Measurements from ENCODE around the gene XIRP1. TPM values are rescaled to one million over a fixed set of nuclear protein-coding genes. Genes with fewer than 3 reads are reported as not detected.
"Not testable (repeated sequence)": the region's sequence is repeated elsewhere in the genome, so short reads cannot be mapped to it uniquely, and the experiment has no call there.

XIRP1 gene
- total RNA-seq, 1 donor from 2014 or later, result not detected

DNA sequence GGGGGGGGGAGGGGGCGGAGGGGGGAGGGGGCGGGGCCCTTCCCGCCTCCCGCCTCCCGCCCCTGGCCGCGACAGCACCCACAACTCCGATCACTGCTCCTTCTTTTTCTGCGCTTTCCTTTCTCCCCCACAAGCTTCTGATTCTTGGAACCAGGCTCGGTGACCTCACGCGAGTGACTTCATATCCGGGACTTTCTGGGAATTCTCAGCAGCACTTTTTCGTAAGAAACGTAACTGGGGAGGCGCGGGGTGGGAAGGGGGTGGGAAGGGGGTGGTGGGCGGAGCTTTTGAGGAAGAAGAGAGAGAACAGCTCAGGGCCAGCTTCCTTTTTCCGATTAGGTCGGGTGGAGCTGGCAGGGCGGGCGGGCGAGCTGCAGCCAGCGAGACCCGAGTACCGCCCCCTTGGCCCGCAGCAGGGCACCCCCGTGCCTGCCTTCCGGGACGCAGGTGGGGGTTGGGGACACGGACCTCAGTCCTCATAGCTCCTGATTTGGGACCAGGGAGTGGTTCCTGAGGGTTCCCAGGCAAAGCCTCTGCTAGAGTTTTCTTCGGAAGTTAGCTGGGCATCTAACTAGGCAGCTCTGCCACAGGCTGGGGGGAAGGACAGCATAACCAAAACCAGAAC is 14.6 kb downstream of the XIRP1 start:
- DNase-seq (ENCODE audit: extremely low spot score in 2 of 2), result peak in 1 of 2 donors; percentile 99
- no peaks in the 10 kb centered on the region for H3K9me3 ChIP-seq
- no peaks in the 10 kb centered on the region for H3K27me3 ChIP-seq
- H3K4me3 ChIP-seq, result peak overlapping the region; percentile 48 to 52
- intact Hi-C loops (cut with DNase I), result no loop called here
- H3K27ac ChIP-seq, result peak overlapping the region; percentile 91
- H3K4me1 ChIP-seq, result peaks cover 39% of the 10 kb centered on the region
- H3K36me3 ChIP-seq, result no peaks in the 10 kb centered on the region
- TF ChIP-seq, protein P1, sequence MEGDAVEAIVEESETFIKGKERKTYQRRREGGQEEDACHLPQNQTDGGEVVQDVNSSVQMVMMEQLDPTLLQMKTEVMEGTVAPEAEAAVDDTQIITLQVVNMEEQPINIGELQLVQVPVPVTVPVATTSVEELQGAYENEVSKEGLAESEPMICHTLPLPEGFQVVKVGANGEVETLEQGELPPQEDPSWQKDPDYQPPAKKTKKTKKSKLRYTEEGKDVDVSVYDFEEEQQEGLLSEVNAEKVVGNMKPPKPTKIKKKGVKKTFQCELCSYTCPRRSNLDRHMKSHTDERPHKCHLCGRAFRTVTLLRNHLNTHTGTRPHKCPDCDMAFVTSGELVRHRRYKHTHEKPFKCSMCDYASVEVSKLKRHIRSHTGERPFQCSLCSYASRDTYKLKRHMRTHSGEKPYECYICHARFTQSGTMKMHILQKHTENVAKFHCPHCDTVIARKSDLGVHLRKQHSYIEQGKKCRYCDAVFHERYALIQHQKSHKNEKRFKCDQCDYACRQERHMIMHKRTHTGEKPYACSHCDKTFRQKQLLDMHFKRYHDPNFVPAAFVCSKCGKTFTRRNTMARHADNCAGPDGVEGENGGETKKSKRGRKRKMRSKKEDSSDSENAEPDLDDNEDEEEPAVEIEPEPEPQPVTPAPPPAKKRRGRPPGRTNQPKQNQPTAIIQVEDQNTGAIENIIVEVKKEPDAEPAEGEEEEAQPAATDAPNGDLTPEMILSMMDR (IDR thresholded peaks at IDR 0.05), result no peak
- peak in 1 of 2 donors; percentile 30 for TF ChIP-seq POLR2A (IDR thresholded peaks at IDR 0.05)
- TF ChIP-seq POLR2AphosphoS5 (IDR thresholded peaks at IDR 0.05; ENCODE audit: insufficient read depth in 1 of 2, low read depth in 1 of 2), result peak; percentile 32 to 93

DNA sequence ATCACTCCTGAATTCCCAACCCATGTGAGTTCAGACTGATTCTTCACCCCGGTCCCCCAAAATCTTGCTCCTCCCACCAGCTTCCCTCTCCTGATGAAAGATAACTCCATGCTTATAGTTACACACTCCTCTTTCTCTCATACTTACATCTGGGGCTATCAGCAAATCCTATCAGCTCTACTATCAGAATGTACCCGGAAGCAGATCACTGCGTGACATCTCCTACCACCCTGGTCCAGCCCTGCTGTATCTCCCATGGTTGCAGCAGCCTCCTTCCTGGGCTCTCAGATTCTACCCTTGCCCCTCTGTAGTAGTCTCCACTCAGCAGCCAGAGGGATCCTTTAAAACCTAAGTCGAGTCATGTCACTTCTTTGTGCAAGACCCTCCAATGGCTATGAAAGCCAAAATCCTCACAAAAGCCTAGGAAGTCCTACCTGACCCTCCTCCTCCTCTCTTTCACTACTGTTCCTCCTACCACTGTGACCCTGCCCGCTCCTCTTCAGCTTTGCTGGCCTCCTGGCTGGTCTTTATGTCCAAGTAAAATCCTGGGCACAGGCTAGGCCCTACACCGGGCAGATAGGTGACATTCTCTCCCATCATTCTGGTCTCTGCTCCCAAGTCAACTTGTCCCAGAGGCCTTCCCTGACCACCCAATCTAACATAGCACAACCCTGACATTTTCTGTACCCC is 16.2 kb downstream of the XIRP1 start:
- peaks cover 36% of the 10 kb centered on the region for H3K4me1 ChIP-seq
- no peaks in the 10 kb centered on the region for H3K36me3 ChIP-seq
- no peak overlapping the region for H3K4me3 ChIP-seq
- DNase-seq (ENCODE audit: extremely low spot score in 2 of 2), result no peak
- H3K9me3 ChIP-seq, result no peaks in the 10 kb centered on the region
- intact Hi-C loops (cut with DNase I), result no loop called here
- H3K27ac ChIP-seq, result peak overlapping the region; percentile 91
- no peaks in the 10 kb centered on the region for H3K27me3 ChIP-seq
- TF ChIP-seq POLR2AphosphoS5 (IDR thresholded peaks at IDR 0.05; ENCODE audit: insufficient read depth in 1 of 2, low read depth in 1 of 2) (no peak), POLR2A (IDR thresholded peaks at IDR 0.05) (no peak)
- TF ChIP-seq, protein P1 (IDR thresholded peaks at IDR 0.05), result no peak

DNA sequence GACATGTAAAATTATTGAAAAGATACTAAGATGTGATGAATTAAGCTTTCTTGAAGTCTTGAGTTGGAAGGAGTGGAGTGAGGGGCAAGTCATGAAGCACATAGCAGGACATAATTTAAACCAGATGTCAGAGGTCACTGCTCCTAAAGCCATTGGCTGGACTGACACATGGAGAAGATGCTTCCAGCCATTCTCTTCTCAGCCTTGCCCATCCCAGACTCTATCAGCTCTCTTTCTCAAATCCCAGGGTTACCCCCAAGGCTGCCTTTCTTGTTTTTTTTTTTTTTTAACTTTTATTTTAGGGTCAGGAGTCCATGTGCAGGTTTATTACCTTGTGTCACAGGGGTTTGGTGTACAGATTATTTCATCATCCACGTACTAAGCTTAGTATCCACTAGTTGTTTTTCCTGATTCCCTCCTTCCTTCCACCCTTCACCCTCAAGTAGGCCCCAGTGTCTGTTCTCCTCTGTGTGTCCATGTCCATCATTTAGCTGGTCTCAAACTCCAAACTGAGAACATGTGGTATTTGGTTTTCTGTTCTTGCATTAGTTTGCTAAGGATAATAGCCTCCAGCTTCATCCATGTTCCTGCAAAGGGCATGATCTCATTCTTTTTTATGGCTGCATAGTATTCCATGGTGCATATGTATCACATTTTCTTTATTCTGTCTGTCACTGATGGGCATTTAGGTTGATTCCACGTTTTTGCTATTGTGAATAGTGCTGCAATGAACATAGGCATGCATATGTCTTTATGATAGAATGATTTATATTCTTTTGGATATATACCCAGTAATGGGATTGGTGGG is 18.9 kb downstream of the XIRP1 start:
- Histone ChIP-seq H3K4me1 (peaks cover 15% of the 10 kb centered on the region), H3K36me3 (no peaks in the 10 kb centered on the region), H3K27ac (no peak overlapping the region), H3K9me3 (no peaks in the 10 kb centered on the region), H3K4me3 (no peak overlapping the region), H3K27me3 (no peaks in the 10 kb centered on the region)
- TF ChIP-seq POLR2AphosphoS5 (IDR thresholded peaks at IDR 0.05; ENCODE audit: insufficient read depth in 1 of 2, low read depth in 1 of 2) (no peak), POLR2A (IDR thresholded peaks at IDR 0.05) (no peak)
- TF ChIP-seq, protein P1 (IDR thresholded peaks at IDR 0.05), result no peak
- DNase-seq (ENCODE audit: extremely low spot score in 2 of 2), result no peak
- intact Hi-C loops (cut with DNase I), result no loop called here

DNA sequence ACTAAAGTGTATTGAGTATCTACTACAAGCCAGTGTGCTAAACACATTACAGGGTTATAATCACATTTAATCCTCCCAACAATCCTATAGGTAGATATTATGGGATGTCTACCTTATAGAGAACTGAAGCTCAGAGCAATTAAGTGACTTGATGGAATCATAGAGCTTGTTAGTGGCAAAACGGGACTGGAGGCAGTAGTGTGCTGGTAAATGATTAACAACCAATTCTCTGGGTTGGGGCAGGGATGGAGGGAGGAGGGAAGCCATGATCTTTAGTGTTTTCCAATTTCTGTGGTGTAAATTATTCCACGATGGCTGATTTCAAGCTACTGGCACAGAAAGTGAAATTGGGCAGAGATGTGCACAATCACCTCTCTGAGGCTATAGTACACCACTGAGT is 20.5 kb downstream of the XIRP1 start:
- no peak for TF ChIP-seq POLR2AphosphoS5 (IDR thresholded peaks at IDR 0.05; ENCODE audit: insufficient read depth in 1 of 2, low read depth in 1 of 2)
- TF ChIP-seq POLR2A (IDR thresholded peaks at IDR 0.05), result no peak
- TF ChIP-seq, protein P1 (IDR thresholded peaks at IDR 0.05), result no peak
- Histone ChIP-seq H3K4me3 (no peak overlapping the region), H3K4me1 (peaks cover 2% of the 10 kb centered on the region), H3K9me3 (no peaks in the 10 kb centered on the region), H3K27me3 (no peaks in the 10 kb centered on the region), H3K27ac (no peak overlapping the region), H3K36me3 (no peaks in the 10 kb centered on the region)
- intact Hi-C loops (cut with DNase I), result no loop called here
- no peak for DNase-seq (ENCODE audit: extremely low spot score in 2 of 2)

DNA sequence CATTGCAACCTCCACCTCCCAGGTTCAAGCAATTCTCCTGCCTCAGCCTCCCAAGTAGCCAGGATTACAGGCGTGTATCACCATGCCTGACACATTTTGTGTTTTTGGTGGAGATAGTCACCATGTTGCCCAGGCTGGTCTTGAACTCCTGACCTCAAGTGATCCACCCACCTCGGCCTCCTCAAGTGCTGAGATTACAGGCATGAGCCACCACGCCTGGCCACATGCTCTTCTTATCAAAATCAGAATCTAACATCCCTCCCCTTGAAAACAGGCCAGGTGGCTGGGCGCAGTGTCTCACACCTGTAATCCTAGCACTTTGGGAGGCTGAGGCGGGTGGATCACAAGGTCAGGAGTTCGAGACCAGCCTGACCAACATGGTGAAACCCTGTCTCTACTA is 21.5 kb downstream of the XIRP1 start:
- H3K27me3 ChIP-seq; intact Hi-C loops (cut with DNase I); H3K27ac ChIP-seq; H3K4me3 ChIP-seq; H3K4me1 ChIP-seq; H3K9me3 ChIP-seq; DNase-seq (ENCODE audit: extremely low spot score in 2 of 2); H3K36me3 ChIP-seq: not testable (repeated sequence)
